Measurements from ENCODE around the gene BMP7.

GRCh38 chr20:57150559-57150958 lies 115.9 kb downstream of the BMP7 start:
- TF ChIP-seq CTCF (conservative IDR thresholded peaks at IDR 0.05; ENCODE audit: low read length) = no peak
- no peak for TF ChIP-seq EZH2phosphoT487 (IDR thresholded peaks at IDR 0.05; ENCODE audit: borderline replicate concordance)
